GM18507 (cell line): ENCODE data around the gene CACNA1C.
"Not testable (repeated sequence)": the region's sequence is repeated elsewhere in the genome, so short reads cannot be mapped to it uniquely, and the experiment has no call there.

Experiments used
- DNase-seq: peaks from one replicate; pipeline ENCODE4 v3.0.0; 2011; ENCODE audit warnings: low read depth; ENCODE audit not compliant: insufficient read length; ENCODE audit errors: extremely low spot score
- FAIRE-seq: peaks from 2 replicates; lab custom pipeline; 2011; peaks lifted over from hg19 to GRCh38; lab: Jason Lieb, UNC

CACNA1C gene

GRCh38 chr12:2682296-2683251, 629.8 kb downstream of the CACNA1C start:
- FAIRE-seq: peak; percentile 24
- no peak for DNase-seq

GRCh38 chr12:2683283-2684025, 630.7 kb downstream of the CACNA1C start:
- FAIRE-seq: no peak
- no peak for DNase-seq

- DNase-seq, FAIRE-seq: not testable (repeated sequence)
These were observed 631.2 kb downstream of the CACNA1C start for GRCh38 chr12:2684026-2684325.

GRCh38 chr12:2685620-2686279, 633.0 kb downstream of the CACNA1C start:
- not testable (repeated sequence) for FAIRE-seq

GRCh38 chr12:2686280-2686646, 633.5 kb downstream of the CACNA1C start:
- no peak for DNase-seq
- FAIRE-seq: no peak

More at GRCh38 chr12:2685620-2686279, 633.0 kb downstream of the CACNA1C start:
- DNase-seq: not testable (repeated sequence)

GRCh38 chr12:2687058-2687457, 634.3 kb downstream of the CACNA1C start:
- DNase-seq (no peak), FAIRE-seq (no peak)

- FAIRE-seq: no peak
- DNase-seq: no peak
These were observed 634.9 kb downstream of the CACNA1C start for GRCh38 chr12:2687726-2688125.

GRCh38 chr12:2688381-2688931, 635.7 kb downstream of the CACNA1C start:
- DNase-seq (no peak), FAIRE-seq (no peak)

- no peak for FAIRE-seq
These were observed 636.6 kb downstream of the CACNA1C start for GRCh38 chr12:2689393-2689792.

GRCh38 chr12:2689879-2690278, 637.1 kb downstream of the CACNA1C start:
- FAIRE-seq (no peak), DNase-seq (no peak)

More at GRCh38 chr12:2689393-2689792, 636.6 kb downstream of the CACNA1C start:
- no peak for DNase-seq

- DNase-seq (no peak), FAIRE-seq (no peak)
These were observed 637.7 kb downstream of the CACNA1C start for GRCh38 chr12:2690348-2691005.

- DNase-seq: no peak
- no peak for FAIRE-seq
These were observed 638.2 kb downstream of the CACNA1C start for GRCh38 chr12:2691006-2691344.

- peak; percentile 93 for FAIRE-seq
- DNase-seq: peak; percentile 44
These were observed 638.7 kb downstream of the CACNA1C start for GRCh38 chr12:2691345-2692071.

- no peak for DNase-seq
- no peak for FAIRE-seq
These were observed 639.3 kb downstream of the CACNA1C start for GRCh38 chr12:2692080-2692479.

- FAIRE-seq (no peak), DNase-seq (no peak)
These were observed 640.6 kb downstream of the CACNA1C start for GRCh38 chr12:2693244-2693860.

GRCh38 chr12:2693980-2694610, 641.3 kb downstream of the CACNA1C start:
- DNase-seq (no peak), FAIRE-seq (no peak)

GRCh38 chr12:2696136-2696535, 643.3 kb downstream of the CACNA1C start:
- FAIRE-seq (no peak), DNase-seq (no peak)
